ENCODE measurements around the gene IDI2.
"Not testable (repeated sequence)": the region's sequence is repeated elsewhere in the genome, so short reads cannot be mapped to it uniquely, and the experiment has no call there.

Gene IDI2

GRCh38 chr10:1045415-1045814 is 19.8 kb upstream of the IDI2 start:
- DNase-seq: no peak

- DNase-seq: no peak
These were observed 19.3 kb upstream of the IDI2 start for GRCh38 chr10:1044964-1045363.

GRCh38 chr10:1044146-1044545 is 18.5 kb upstream of the IDI2 start:
- DNase-seq: no peak

- DNase-seq: no peak
These were observed 17.9 kb upstream of the IDI2 start for GRCh38 chr10:1043532-1043995.

- DNase-seq: no peak
These were observed 15.9 kb upstream of the IDI2 start for GRCh38 chr10:1041514-1041913.

- no peak for DNase-seq
These were observed 14.5 kb upstream of the IDI2 start for GRCh38 chr10:1040133-1040532.

GRCh38 chr10:1038769-1039168 is 13.1 kb upstream of the IDI2 start:
- DNase-seq: not testable (repeated sequence)

- DNase-seq: no peak
These were observed 11.4 kb upstream of the IDI2 start for GRCh38 chr10:1037098-1037497.

GRCh38 chr10:1036341-1036791 is 10.7 kb upstream of the IDI2 start:
- no peak for DNase-seq

GRCh38 chr10:1035201-1035600 is 9.5 kb upstream of the IDI2 start:
- DNase-seq: no peak

GRCh38 chr10:1034758-1035157 is 9.1 kb upstream of the IDI2 start:
- DNase-seq: no peak

- no peak for DNase-seq
These were observed 7.9 kb upstream of the IDI2 start for GRCh38 chr10:1033601-1034000.

GRCh38 chr10:1029838-1030237 is 4.2 kb upstream of the IDI2 start:
- DNase-seq: no peak

- DNase-seq: no peak
These were observed 919 bp upstream of the IDI2 start for GRCh38 chr10:1026578-1026977.

GRCh38 chr10:1024103-1024502 is 1.6 kb downstream of the IDI2 start:
- no peak for DNase-seq

- no peak for DNase-seq
These were observed 3.2 kb downstream of the IDI2 start for GRCh38 chr10:1022413-1022812.

- DNase-seq: no peak
These were observed 4.7 kb downstream of the IDI2 start for GRCh38 chr10:1020958-1021357.

GRCh38 chr10:1020460-1020859 is 5.2 kb downstream of the IDI2 start:
- DNase-seq: no peak

- DNase-seq: no peak
These were observed 6.3 kb downstream of the IDI2 start for GRCh38 chr10:1019362-1019761.

GRCh38 chr10:1015688-1016087 is 10.0 kb downstream of the IDI2 start:
- DNase-seq: no peak

GRCh38 chr10:1011696-1012095 is 14.0 kb downstream of the IDI2 start:
- DNase-seq: no peak

- no peak for DNase-seq
These were observed 15.0 kb downstream of the IDI2 start for GRCh38 chr10:1010703-1011102.

GRCh38 chr10:1009947-1010346 is 15.7 kb downstream of the IDI2 start:
- DNase-seq: not testable (repeated sequence)

- no peak for DNase-seq
These were observed 16.6 kb downstream of the IDI2 start for GRCh38 chr10:1009071-1009494.

GRCh38 chr10:1007583-1007982 is 18.1 kb downstream of the IDI2 start:
- DNase-seq: no peak

- DNase-seq: no peak
These were observed 19.1 kb downstream of the IDI2 start for GRCh38 chr10:1006573-1006972.

All from right forelimb (tissue), 1 donor.